NCI-H2081 treated with DMSO at 0.1 percent for 48 hours (cell line): ENCODE measurements around the gene LGALS7.
"Not testable (repeated sequence)": the region's sequence is repeated elsewhere in the genome, so short reads cannot be mapped to it uniquely, and the experiment has no call there.

Experiments used
- DNase-seq: peaks from one replicate; lab custom pipeline; 2025; lab: John Stamatoyannopoulos, UW

Gene LGALS7

GRCh38 chr19:38773469-38774177 lies at the start of gene LGALS7:
LGALS7 (minus strand) TSS chr19:38773517; CDS start chr19:38773492, 25 bp downstream.
- no peak for DNase-seq

DNA sequence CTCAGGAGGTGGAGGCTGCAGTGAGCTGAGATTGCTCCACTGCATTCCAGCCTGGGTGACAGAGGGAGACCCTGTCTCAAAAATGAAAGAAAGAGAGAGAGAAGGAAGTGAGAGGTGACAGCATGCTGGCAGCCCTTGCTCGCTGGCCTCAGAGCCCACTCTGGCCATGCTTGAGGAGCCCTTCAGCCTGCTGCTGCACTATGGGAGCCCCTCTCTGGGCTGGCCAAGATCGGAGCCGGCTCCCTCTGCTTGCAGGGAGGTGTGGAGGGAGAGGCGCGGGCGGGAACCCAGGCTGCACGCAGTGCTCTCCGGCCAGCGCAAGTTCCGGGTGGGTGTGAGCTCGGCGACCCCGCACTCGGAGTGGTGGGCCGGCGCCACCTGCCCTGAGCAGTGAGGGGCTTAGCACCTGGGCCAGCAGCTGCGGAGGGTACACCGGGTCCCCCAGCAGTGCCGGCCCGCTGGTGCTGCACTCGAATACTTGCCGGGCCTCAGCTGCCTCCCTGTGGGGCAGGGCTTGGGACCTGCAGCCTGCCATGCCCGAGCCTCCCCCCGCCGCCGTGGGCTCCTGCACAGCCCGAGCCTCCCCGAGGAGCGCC lies 48.0 kb upstream of the LGALS7 start:
- not testable (repeated sequence) for DNase-seq

GRCh38 chr19:38819231-38819920 lies 46.1 kb upstream of the LGALS7 start:
- DNase-seq: no peak

GRCh38 chr19:38817081-38817480 lies 43.8 kb upstream of the LGALS7 start:
- no peak for DNase-seq

DNA sequence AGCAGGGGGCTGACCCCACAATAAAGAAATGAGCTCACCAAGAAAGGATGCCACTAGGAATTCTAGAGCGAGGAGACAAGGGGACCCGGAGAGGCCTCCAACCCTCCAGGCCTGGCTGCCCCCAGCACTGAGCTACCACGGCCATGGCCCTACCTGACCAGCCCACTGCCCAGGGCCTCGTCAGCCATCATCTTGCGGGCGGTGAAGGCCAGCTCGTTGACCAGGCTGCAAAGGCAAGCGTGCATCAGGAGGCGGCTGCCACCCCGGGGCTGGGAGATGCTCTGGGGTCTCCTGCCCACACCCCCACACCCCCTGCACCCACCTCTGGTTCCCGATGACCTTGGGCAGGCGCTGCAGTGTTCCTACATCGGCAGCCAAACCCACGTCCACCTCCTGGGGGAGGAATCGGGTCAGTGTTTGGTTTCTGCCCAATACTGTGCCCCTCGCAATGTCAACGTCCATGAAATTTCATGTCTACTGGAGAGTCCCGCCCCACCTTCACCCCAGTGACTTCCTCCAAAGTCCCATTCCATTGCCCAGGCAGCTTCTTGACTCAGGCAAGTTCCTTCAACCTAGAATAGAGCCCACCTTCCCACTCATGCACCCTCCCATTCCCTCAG lies 42.9 kb upstream of the LGALS7 start:
- DNase-seq: no peak

DNA sequence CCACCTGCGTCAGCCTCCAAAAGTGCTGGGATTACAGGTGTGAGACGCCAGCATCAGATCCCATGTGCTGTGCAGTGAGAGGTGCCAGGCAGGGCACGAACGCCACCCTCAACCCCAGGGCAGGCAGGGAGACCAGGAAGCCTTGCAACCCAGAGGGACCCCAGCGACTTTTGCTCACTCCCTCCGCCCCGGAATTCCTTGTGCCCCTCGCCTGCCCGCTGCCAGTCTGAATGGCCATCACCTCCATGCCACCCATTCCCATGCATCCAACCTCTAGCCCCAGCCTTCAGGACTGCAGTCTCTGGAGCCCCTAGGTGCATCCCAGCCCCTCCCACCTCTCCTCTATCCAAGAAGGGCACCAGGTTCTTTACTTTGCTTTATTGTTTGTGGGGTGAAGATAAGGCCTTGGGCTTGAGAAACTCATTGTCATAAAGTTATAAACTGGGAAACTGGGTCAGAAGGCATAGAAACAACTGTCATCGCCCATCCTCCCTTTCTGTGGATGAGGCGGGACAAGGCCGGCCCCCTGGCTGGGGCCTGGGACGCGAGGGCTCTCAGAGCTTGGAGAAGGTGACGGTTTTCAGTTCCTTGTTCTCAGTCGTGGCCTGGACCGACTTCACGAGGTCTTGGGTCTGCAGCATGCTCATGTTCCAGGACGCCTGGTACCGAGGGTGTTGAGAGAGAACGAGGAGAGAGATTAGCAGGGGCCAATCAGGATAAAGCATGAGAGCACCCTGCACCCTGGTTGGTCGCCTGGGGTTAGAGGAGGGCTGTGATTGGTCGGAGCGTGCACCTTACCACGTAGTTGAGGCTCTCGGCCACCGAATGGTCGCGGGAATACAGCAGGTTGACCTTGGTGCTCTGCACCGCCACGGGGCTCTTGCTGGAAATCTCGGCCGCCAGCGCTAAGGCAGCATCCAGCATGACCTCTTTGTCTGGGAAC lies 42.0 kb upstream of the LGALS7 start:
- no peak for DNase-seq

DNA sequence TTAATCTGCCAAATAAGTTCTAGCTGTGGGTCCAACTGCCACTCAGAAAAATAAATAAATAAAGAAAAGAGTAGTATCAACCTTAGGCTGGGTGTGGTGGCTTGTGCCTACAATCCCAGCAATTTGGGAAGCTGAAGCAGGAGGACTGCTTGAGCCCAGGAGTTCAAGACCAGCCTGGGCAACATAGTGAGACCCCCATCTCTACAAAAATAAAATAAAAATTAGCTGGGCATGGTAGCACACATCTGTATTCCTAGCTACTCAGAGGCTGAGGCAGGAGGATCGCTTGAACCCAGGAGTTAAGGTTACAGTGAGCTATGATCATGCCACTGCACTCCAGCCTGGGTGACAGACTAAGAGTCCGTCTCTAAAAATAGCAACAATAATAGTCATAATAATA lies 40.6 kb upstream of the LGALS7 start:
- not testable (repeated sequence) for DNase-seq

GRCh38 chr19:38813323-38813722 lies 40.0 kb upstream of the LGALS7 start:
- no peak for DNase-seq

DNA sequence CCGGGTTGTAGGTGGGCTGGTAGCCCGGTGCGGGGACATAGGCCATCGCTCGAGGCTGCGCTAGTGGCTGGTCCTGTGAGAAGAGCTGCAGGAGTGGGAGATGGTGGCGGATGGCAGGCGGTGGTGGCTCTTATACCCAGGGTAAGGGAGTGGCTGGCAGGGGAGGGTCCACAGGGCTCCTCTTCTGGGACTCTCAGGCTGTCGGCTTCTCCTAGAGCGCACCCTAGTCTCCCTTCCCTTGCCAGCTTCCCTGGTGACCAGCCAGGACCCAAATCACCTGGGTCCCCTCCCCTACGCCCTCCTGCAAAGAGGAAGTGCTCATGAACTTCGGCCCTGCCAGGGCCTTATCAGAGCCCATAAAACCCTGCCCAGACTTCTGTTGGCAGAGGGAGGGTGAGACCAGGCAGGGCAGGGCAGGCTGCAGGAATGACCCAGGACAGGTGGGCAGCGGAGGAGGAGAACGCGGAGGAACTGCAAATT lies 39.6 kb upstream of the LGALS7 start, which contains the start of gene LGALS4:
LGALS4 (minus strand) TSS at position 105 of the 480 bp plus-strand sequence; CDS start at position 46, 59 bp downstream.
- no peak for DNase-seq

GRCh38 chr19:38812009-38812840 lies 38.9 kb upstream of the LGALS7 start:
- DNase-seq: no peak

DNA sequence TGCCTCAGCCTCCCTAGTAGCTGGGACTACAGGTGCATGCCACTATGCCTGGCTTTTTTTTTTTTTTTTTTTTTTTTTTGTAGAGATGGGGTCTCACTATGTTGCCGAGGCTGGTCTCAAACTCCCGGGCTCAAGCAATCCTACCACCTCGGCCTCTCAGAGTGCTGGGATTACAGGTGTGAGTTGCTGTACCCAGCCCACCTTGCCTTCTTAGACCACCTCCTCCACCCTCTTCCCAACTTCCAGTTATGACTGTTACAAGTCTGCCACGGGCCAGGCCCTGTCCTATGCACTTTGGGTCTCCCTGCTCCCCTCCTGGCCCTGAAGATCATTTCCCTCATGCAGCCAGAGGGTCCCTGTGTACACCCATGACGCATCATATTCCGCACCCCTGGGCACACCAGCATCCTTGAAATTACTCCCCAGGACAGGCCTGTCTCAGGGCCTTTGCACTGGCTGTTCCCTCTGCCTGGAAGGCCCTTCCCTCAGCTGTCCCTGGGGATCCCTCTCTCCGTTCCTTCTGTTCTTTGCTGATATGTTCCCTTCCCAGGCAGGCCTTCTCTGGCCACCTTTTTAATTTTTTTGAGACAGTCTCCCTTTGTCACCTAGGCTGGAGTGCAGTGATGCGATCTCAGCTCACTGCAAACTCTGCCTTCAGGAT lies 36.4 kb upstream of the LGALS7 start:
- no peak for DNase-seq

DNA sequence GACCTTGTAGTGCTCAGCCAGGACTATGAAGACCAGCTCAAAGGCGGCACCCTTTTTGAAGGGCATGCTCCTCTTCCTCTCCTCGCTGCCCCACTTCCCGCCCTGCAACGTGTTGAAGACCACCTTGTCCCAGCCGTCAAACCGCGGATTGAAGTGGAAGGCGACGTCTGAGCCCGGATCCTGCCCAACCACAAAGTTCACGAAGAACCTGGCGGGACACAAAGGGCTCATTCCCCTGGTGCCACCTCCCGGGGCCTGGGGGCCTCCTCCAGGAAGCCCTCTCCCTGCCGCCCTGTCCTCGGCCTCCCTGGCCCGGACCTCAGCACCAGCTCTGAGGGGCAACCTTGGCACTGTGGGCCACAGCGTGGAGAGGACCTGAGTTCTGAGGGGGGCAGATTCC lies 35.4 kb upstream of the LGALS7 start:
- DNase-seq: no peak

DNA sequence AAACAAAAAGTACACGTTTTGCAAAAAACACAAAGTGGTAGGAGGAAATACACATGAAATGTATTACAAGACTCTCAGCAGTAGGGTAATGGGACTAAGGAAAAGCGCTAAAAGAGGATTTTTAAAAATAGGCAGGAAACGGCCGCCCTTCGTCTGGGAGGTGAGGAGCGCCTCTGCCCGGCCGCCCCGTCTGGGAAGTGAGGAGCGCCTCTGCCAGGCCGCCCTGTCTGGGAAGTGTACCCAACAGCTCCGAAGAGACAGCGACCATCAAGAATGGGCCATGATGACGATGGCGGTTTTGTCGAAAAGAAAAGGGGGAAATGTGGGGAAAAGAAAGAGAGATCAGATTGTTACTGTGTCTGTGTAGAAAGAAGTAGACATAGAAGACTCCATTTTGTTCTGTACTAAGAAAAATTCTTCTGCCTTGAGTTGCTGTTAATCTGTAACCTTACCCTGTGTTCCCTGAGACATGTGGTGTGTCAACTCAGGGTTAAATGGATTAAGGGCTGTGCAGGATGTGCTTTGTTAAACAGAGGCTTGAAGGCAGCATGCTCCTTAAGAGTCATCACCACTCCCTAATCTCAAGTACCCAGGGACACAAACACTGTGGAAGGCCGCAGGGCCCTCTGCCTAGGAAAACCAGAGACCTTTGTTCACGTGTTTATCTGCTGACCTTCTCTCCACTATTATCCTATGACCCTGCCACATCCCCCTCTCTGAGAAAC lies 34.2 kb upstream of the LGALS7 start:
- DNase-seq: not testable (repeated sequence)

DNA sequence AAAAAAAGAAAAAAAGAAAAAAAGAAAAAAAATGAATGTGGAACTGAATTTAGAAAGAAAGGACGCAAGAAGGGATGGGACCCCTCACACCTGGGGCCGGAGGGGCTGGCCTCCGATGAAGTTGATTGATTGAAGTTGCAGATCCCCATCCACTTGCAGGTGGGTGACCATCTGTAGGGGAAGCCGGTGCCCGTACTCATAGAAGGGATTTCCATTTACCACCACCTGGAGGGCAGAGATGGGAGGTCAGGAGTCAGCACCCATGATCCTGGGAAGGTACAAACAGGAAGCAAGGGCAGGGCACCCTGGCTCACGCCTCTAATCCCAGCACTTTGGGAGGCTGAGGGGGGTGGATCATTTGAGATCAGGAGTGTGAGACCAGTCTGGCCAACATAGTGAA lies 33.1 kb upstream of the LGALS7 start:
- no peak for DNase-seq

GRCh38 chr19:38805180-38805579 lies 31.9 kb upstream of the LGALS7 start:
- no peak for DNase-seq

- DNase-seq: no peak
These were observed 30.2 kb upstream of the LGALS7 start for GRCh38 chr19:38803543-38803942.

- DNase-seq: no peak
These were observed 28.2 kb upstream of the LGALS7 start for GRCh38 chr19:38801359-38802095.

GRCh38 chr19:38800577-38801347 lies 27.4 kb upstream of the LGALS7 start:
- DNase-seq: no peak
